ENCODE results near the gene KSR2. TPM values are rescaled to one million over a fixed set of nuclear protein-coding genes. Genes with fewer than 3 reads are reported as not detected.

The KSR2 gene
- total and polyA plus RNA-seq, 4 donors: 0.09 to 1.8 (median 0.37) TPM

GRCh38 chr12:117679776-117680175 is 289.0 kb downstream of the KSR2 start:
- Histone ChIP-seq H3K27me3 (ENCODE audit: control insufficient read depth in 3 of 3, insufficient read depth in 3 of 3, low read length in 2 of 3) (peaks cover 0 to 3% (median 0%) of the 10 kb centered on the region in 3 donors), H3K36me3 (ENCODE audit: control insufficient read depth in 4 of 4, insufficient read depth in 4 of 4, low read length in 4 of 4) (no peaks in the 10 kb centered on the region), H3K9ac (ENCODE audit: insufficient read depth in 1 of 2, low read length in 2 of 2) (no peak overlapping the region), H3K4me1 (ENCODE audit: control insufficient read depth in 5 of 5, insufficient read depth in 5 of 5, low read length in 5 of 5) (no peaks in the 10 kb centered on the region), H3K27ac (ENCODE audit: low read depth in 1 of 2, low read length in 1 of 2) (no peak overlapping the region), H3K4me3 (no peak overlapping the region), H3K9me3 (ENCODE audit: control insufficient read depth in 4 of 4, insufficient read depth in 3 of 4, low read length in 3 of 4) (peaks cover 0 to 3% (median 0%) of the 10 kb centered on the region in 4 donors)
- TF ChIP-seq, protein P1, sequence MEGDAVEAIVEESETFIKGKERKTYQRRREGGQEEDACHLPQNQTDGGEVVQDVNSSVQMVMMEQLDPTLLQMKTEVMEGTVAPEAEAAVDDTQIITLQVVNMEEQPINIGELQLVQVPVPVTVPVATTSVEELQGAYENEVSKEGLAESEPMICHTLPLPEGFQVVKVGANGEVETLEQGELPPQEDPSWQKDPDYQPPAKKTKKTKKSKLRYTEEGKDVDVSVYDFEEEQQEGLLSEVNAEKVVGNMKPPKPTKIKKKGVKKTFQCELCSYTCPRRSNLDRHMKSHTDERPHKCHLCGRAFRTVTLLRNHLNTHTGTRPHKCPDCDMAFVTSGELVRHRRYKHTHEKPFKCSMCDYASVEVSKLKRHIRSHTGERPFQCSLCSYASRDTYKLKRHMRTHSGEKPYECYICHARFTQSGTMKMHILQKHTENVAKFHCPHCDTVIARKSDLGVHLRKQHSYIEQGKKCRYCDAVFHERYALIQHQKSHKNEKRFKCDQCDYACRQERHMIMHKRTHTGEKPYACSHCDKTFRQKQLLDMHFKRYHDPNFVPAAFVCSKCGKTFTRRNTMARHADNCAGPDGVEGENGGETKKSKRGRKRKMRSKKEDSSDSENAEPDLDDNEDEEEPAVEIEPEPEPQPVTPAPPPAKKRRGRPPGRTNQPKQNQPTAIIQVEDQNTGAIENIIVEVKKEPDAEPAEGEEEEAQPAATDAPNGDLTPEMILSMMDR (IDR thresholded peaks at IDR 0.05; ENCODE audit: control extremely low read depth, extremely low read depth): no peak
- DNase-seq: no peak
- ATAC-seq (ENCODE audit: insufficient read depth, low FRiP score): no peak

GRCh38 chr12:117674763-117675162 is 294.0 kb downstream of the KSR2 start:
- WGBS, 2 donors: 88 to 94% methylated on average over 1 of the region's 1 CpG
- ATAC-seq (ENCODE audit: insufficient read depth, low FRiP score): no peak
- Histone ChIP-seq H3K36me3 (ENCODE audit: control insufficient read depth in 4 of 4, insufficient read depth in 4 of 4, low read length in 4 of 4) (no peaks in the 10 kb centered on the region), H3K4me3 (no peak overlapping the region), H3K9ac (ENCODE audit: insufficient read depth in 1 of 2, low read length in 2 of 2) (no peak overlapping the region), H3K9me3 (ENCODE audit: control insufficient read depth in 4 of 4, insufficient read depth in 3 of 4, low read length in 3 of 4) (peaks cover 0 to 3% (median 0%) of the 10 kb centered on the region in 4 donors), H3K4me1 (ENCODE audit: control insufficient read depth in 5 of 5, insufficient read depth in 5 of 5, low read length in 5 of 5) (no peaks in the 10 kb centered on the region), H3K27ac (ENCODE audit: low read depth in 1 of 2, low read length in 1 of 2) (no peak overlapping the region), H3K27me3 (ENCODE audit: control insufficient read depth in 3 of 3, insufficient read depth in 3 of 3, low read length in 2 of 3) (peaks cover 0 to 3% (median 0%) of the 10 kb centered on the region in 3 donors)
- TF ChIP-seq, protein P1 (IDR thresholded peaks at IDR 0.05; ENCODE audit: control extremely low read depth, extremely low read depth): no peak
- no peak for DNase-seq

GRCh38 chr12:117674313-117674712 is 294.5 kb downstream of the KSR2 start:
- 69 to 80% methylated on average over 3 of the region's 3 CpGs for WGBS, 2 donors
- TF ChIP-seq, protein P1 (IDR thresholded peaks at IDR 0.05; ENCODE audit: control extremely low read depth, extremely low read depth): no peak
- H3K4me3 ChIP-seq: no peak overlapping the region

GRCh38 chr12:117671734-117672133 is 297.1 kb downstream of the KSR2 start:
- ATAC-seq (ENCODE audit: insufficient read depth, low FRiP score) (no peak), DNase-seq (peak; percentile 1 to 26 (median 16))
- Histone ChIP-seq H3K4me1 (ENCODE audit: control insufficient read depth in 5 of 5, insufficient read depth in 5 of 5, low read length in 5 of 5) (no peaks in the 10 kb centered on the region), H3K27ac (ENCODE audit: low read depth in 1 of 2, low read length in 1 of 2) (no peak overlapping the region), H3K9me3 (ENCODE audit: control insufficient read depth in 4 of 4, insufficient read depth in 3 of 4, low read length in 3 of 4) (no peaks in the 10 kb centered on the region), H3K36me3 (ENCODE audit: control insufficient read depth in 4 of 4, insufficient read depth in 4 of 4, low read length in 4 of 4) (no peaks in the 10 kb centered on the region), H3K9ac (ENCODE audit: insufficient read depth in 1 of 2, low read length in 2 of 2) (no peak overlapping the region), H3K4me3 (no peak overlapping the region), H3K27me3 (ENCODE audit: control insufficient read depth in 3 of 3, insufficient read depth in 3 of 3, low read length in 2 of 3) (peaks cover 0 to 3% (median 0%) of the 10 kb centered on the region in 3 donors)
- WGBS, 2 donors: 24 to 32% methylated on average over 8 of the region's 8 CpGs
- TF ChIP-seq, protein P1 (IDR thresholded peaks at IDR 0.05; ENCODE audit: control extremely low read depth, extremely low read depth): no peak

More at GRCh38 chr12:117674313-117674712, 294.5 kb downstream of the KSR2 start:
- DNase-seq: no peak
- Histone ChIP-seq H3K9me3 (ENCODE audit: control insufficient read depth in 4 of 4, insufficient read depth in 3 of 4, low read length in 3 of 4) (peaks cover 0 to 3% (median 0%) of the 10 kb centered on the region in 4 donors), H3K9ac (ENCODE audit: insufficient read depth in 1 of 2, low read length in 2 of 2) (no peak overlapping the region), H3K27me3 (ENCODE audit: control insufficient read depth in 3 of 3, insufficient read depth in 3 of 3, low read length in 2 of 3) (peaks cover 0 to 3% (median 0%) of the 10 kb centered on the region in 3 donors), H3K36me3 (ENCODE audit: control insufficient read depth in 4 of 4, insufficient read depth in 4 of 4, low read length in 4 of 4) (no peaks in the 10 kb centered on the region), H3K27ac (ENCODE audit: low read depth in 1 of 2, low read length in 1 of 2) (no peak overlapping the region), H3K4me1 (ENCODE audit: control insufficient read depth in 5 of 5, insufficient read depth in 5 of 5, low read length in 5 of 5) (no peaks in the 10 kb centered on the region)
- ATAC-seq (ENCODE audit: insufficient read depth, low FRiP score): no peak
